ENCODE measurements around the gene USPL1. TPM values are rescaled to one million over a fixed set of nuclear protein-coding genes. Genes with fewer than 3 reads are reported as not detected.

The USPL1 gene
- total RNA-seq, 1 experiment from 2014 or later = 10.7 TPM

- no peak overlapping the region for H3K27ac ChIP-seq
- no peaks in the 10 kb centered on the region for H3K27me3 ChIP-seq (ENCODE audit: insufficient read depth, low read depth)
- ChIA-PET POLR2A (ENCODE audit: unreplicated experiment) (no interaction called here), CTCF (no interaction called here)
- no peak for TF ChIP-seq EZH2 (IDR thresholded peaks at IDR 0.05; ENCODE audit: low read depth)
- TF ChIP-seq, protein P1, sequence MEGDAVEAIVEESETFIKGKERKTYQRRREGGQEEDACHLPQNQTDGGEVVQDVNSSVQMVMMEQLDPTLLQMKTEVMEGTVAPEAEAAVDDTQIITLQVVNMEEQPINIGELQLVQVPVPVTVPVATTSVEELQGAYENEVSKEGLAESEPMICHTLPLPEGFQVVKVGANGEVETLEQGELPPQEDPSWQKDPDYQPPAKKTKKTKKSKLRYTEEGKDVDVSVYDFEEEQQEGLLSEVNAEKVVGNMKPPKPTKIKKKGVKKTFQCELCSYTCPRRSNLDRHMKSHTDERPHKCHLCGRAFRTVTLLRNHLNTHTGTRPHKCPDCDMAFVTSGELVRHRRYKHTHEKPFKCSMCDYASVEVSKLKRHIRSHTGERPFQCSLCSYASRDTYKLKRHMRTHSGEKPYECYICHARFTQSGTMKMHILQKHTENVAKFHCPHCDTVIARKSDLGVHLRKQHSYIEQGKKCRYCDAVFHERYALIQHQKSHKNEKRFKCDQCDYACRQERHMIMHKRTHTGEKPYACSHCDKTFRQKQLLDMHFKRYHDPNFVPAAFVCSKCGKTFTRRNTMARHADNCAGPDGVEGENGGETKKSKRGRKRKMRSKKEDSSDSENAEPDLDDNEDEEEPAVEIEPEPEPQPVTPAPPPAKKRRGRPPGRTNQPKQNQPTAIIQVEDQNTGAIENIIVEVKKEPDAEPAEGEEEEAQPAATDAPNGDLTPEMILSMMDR (conservative IDR thresholded peaks at IDR 0.05) = no peak
- H3K4me3 ChIP-seq = no peak overlapping the region
- no peak overlapping the region for H3K4me2 ChIP-seq
- H3F3A ChIP-seq (ENCODE audit: insufficient read depth, low read depth) = no peaks in the 10 kb centered on the region
- no peak for DNase-seq
- H3K4me1 ChIP-seq (replicated peaks; ENCODE audit: insufficient read depth) = peaks cover 11% of the 10 kb centered on the region; the same call in 1 of the 2 replicates
- H3K36me3 ChIP-seq (ENCODE audit: low read depth) = no peaks in the 10 kb centered on the region
- H3K79me2 ChIP-seq (ENCODE audit: low read depth) = no peaks in the 10 kb centered on the region
- no peaks in the 10 kb centered on the region for H3K9me2 ChIP-seq (ENCODE audit: insufficient read depth)
- H4K20me1 ChIP-seq (ENCODE audit: insufficient read depth) = no peaks in the 10 kb centered on the region
- BruUV-seq (replicated peaks) = no TSS peak
- intact Hi-C loops (cut with micrococcal nuclease; ENCODE audit: unreplicated experiment) = no loop called here
- no peaks in the 10 kb centered on the region for H3K9me3 ChIP-seq (ENCODE audit: insufficient read depth, low read depth)
- H2AFZ ChIP-seq = no peak overlapping the region
These were observed 78.8 kb downstream of the USPL1 start for GRCh38 chr13:30696278-30697176.

DNA sequence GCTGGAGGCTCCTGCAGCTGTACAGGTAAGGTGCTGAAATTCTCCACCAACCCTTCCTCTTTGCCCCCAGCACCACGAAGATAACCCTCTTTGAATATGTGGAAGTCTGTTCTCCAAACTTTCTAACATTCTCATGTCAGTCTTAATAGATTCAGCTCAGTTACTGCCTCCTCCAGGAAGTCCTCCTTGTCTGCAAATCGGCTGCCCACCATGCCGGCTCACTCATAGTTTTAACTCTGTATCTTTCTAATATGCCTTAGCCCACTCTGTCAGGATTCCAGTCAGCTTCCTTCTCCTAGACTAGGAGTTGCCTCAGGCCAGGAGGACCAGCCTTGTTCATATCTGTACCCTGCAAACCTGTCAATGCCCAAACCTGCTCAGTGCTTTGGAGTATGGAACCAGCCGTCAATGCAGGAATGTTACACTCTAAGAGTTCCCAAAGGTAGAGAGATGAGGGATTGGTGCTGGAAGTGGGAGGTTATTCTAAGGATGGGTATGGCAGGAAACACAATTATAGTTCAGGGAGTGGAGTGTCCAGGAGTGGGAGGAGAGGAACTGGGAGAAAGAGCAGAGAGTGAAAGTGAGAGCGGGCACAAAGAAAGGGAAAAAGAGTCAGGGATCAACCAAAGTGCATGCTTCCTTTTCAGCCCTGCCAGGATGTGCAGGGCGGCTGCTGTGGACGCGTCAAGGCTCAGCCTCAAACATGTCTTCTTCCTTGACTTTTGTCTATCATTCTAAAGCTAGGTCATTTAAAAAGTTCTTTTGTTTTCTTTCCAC, 79.6 kb downstream of the USPL1 start:
- peak overlapping the region; percentile 25; the same call in 1 of the 2 replicates for H3K4me2 ChIP-seq
- H3K36me3 ChIP-seq (ENCODE audit: low read depth) = no peaks in the 10 kb centered on the region
- H3K9me3 ChIP-seq (ENCODE audit: insufficient read depth, low read depth) = no peaks in the 10 kb centered on the region
- TF ChIP-seq EZH2 (IDR thresholded peaks at IDR 0.05; ENCODE audit: low read depth) = no peak
- TF ChIP-seq, protein P1 (conservative IDR thresholded peaks at IDR 0.05) = no peak
- H3K4me1 ChIP-seq (replicated peaks; ENCODE audit: insufficient read depth) = peaks cover 11% of the 10 kb centered on the region; the same call in 1 of the 2 replicates
- ChIA-PET POLR2A (ENCODE audit: unreplicated experiment) (no interaction called here), CTCF (no interaction called here)
- no peak overlapping the region for H3K4me3 ChIP-seq
- no peaks in the 10 kb centered on the region for H4K20me1 ChIP-seq (ENCODE audit: insufficient read depth)
- no peaks in the 10 kb centered on the region for H3F3A ChIP-seq (ENCODE audit: insufficient read depth, low read depth)
- H2AFZ ChIP-seq = no peak overlapping the region
- no TSS peak for BruUV-seq (replicated peaks)
- intact Hi-C loops (cut with micrococcal nuclease; ENCODE audit: unreplicated experiment) = no loop called here
- H3K79me2 ChIP-seq (ENCODE audit: low read depth) = no peaks in the 10 kb centered on the region
- no peaks in the 10 kb centered on the region for H3K27me3 ChIP-seq (ENCODE audit: insufficient read depth, low read depth)
- no peak for DNase-seq
- H3K9me2 ChIP-seq (ENCODE audit: insufficient read depth) = no peaks in the 10 kb centered on the region
- H3K27ac ChIP-seq = no peak overlapping the region

- H3K79me2 ChIP-seq (ENCODE audit: low read depth) = no peaks in the 10 kb centered on the region
- H3K4me2 ChIP-seq = no peak overlapping the region
- TF ChIP-seq, protein P1 (conservative IDR thresholded peaks at IDR 0.05) = no peak
- no peak for TF ChIP-seq EZH2 (IDR thresholded peaks at IDR 0.05; ENCODE audit: low read depth)
- no peaks in the 10 kb centered on the region for H3K9me2 ChIP-seq (ENCODE audit: insufficient read depth)
- intact Hi-C loops (cut with micrococcal nuclease; ENCODE audit: unreplicated experiment) = no loop called here
- H3K4me1 ChIP-seq (replicated peaks; ENCODE audit: insufficient read depth) = peaks cover 11% of the 10 kb centered on the region; the same call in 1 of the 2 replicates
- no peak overlapping the region for H3K27ac ChIP-seq
- H4K20me1 ChIP-seq (ENCODE audit: insufficient read depth) = no peaks in the 10 kb centered on the region
- POLR2A ChIA-PET (ENCODE audit: unreplicated experiment) = no interaction called here
- no peaks in the 10 kb centered on the region for H3K36me3 ChIP-seq (ENCODE audit: low read depth)
- H3K27me3 ChIP-seq (ENCODE audit: insufficient read depth, low read depth) = no peaks in the 10 kb centered on the region
- CTCF ChIA-PET = no interaction called here
- H3F3A ChIP-seq (ENCODE audit: insufficient read depth, low read depth) = no peaks in the 10 kb centered on the region
- no peaks in the 10 kb centered on the region for H3K9me3 ChIP-seq (ENCODE audit: insufficient read depth, low read depth)
- no peak overlapping the region for H2AFZ ChIP-seq
- H3K4me3 ChIP-seq = no peak overlapping the region
- BruUV-seq (replicated peaks) = no TSS peak
- no peak for DNase-seq
These were observed 80.3 kb downstream of the USPL1 start for GRCh38 chr13:30697996-30698401.
